GM12801 (cell line): ENCODE measurements around the gene GABRB2.

Source experiments
- CTCF ChIP-seq: IDR thresholded peaks from one replicate; pipeline ENCODE4 v1.5.1; 2011; ENCODE audit warnings: control low read depth; ENCODE audit not compliant: insufficient read length; ENCODE audit errors: extremely low read depth

The GABRB2 gene

GRCh38 chr5:161391016-161391415 lies 155.5 kb downstream of the GABRB2 start:
- no peak for TF ChIP-seq CTCF

GRCh38 chr5:161387121-161387520 lies 159.4 kb downstream of the GABRB2 start:
- TF ChIP-seq CTCF: no peak

- TF ChIP-seq CTCF: no peak
Observed at GRCh38 chr5:161385027-161385426, 161.5 kb downstream of the GABRB2 start.

- no peak for TF ChIP-seq CTCF
Observed at GRCh38 chr5:161382685-161383084, 163.8 kb downstream of the GABRB2 start.

- TF ChIP-seq CTCF: no peak
Observed at GRCh38 chr5:161380486-161380885, 166.0 kb downstream of the GABRB2 start.

GRCh38 chr5:161378701-161379100 lies 167.8 kb downstream of the GABRB2 start:
- TF ChIP-seq CTCF: no peak

GRCh38 chr5:161376034-161376433 lies 170.5 kb downstream of the GABRB2 start:
- no peak for TF ChIP-seq CTCF

- TF ChIP-seq CTCF: no peak
Observed at GRCh38 chr5:161373345-161373707, 173.2 kb downstream of the GABRB2 start.
